AG04450 (cell line): Measurements from ENCODE around the gene FBXW7. TPM values are rescaled to one million over a fixed set of nuclear protein-coding genes. Genes with fewer than 3 reads are reported as not detected.

ENCODE experiments used
- CTCF ChIA-PET: fragments of 300-600, 350-600 bp; formaldehyde crosslinking; extraction: SDS; loops from one replicate; lab custom pipeline; 2022; ENCODE audit warnings: antibody characterized with exemption, inconsistent platforms; lab: Charles Lee
- POLR2A ChIA-PET: fragments of 350-600 bp; formaldehyde crosslinking; extraction: SDS; loops from one replicate; lab custom pipeline; 2021; ENCODE audit warnings: antibody characterized with exemption, inconsistent platforms; lab: Yijun Ruan, JAX
- DNase-seq: peaks from one replicate; pipeline ENCODE4 v3.0.0-alpha.2; 2011; ENCODE audit warnings: low read depth, low spot score
- H3K27ac ChIP-seq: one replicate; pipeline ENCODE4 v1.5.1; 2012; ENCODE audit warnings: low read depth, low read length, control low read depth
- H3K27me3 ChIP-seq: one replicate; pipeline ENCODE4 v1.6.0; 2012; ENCODE audit warnings: low read length; ENCODE audit not compliant: control insufficient read depth, insufficient read depth
- H3K4me3 ChIP-seq: 2 replicates; pipeline ENCODE4 v1.5.1; 2011; ENCODE audit warnings: mild to moderate bottlenecking, low read depth, low read length, control low read depth
- H3K9me3 ChIP-seq: 2 replicates; pipeline ENCODE4 v1.5.1; 2012; ENCODE audit warnings: low read length; ENCODE audit not compliant: control insufficient read depth, insufficient read depth
- polyA plus RNA-seq: library from polyadenylated mRNA; depleted of rRNA; stranded (reverse); fragments of >200 nt; gene quantifications from 2 replicates; pipeline ENCODE4 v1.2.3, GENCODE V29; 2011
- TF ChIP-seq, protein P1 (sequence below): IDR thresholded peaks from 2 replicates; pipeline ENCODE4 v1.5.1; 2011; ENCODE audit warnings: low read depth, low read length, control low read depth, inconsistent platforms

Gene FBXW7
- polyA plus RNA-seq, 1 experiment: 16.3 TPM

DNA sequence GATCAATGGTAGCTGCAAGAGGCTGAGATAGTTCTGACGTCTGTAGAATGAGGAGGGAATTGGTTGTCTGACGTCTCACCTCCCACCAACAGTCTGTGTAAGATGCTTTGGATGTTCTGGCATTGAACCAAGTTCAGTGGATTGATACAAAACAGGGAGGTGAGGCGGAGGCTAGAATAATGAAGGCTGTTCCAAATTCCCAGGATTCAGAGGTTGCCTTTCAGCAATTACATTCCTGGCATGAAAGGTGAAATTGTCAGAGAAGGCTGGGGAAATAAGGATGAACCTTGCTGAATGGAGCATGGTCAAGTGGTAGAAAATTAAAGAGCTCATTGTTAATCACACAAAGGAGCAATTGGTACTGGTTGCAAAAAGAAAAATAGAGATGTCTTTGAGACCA, 241.6 kb downstream of the FBXW7 start:
- Histone ChIP-seq H3K27me3 (peaks cover 12% of the 10 kb centered on the region), H3K9me3 (no peaks in the 10 kb centered on the region), H3K4me3 (no peak overlapping the region), H3K27ac (no peak overlapping the region)
- TF ChIP-seq, protein P1, sequence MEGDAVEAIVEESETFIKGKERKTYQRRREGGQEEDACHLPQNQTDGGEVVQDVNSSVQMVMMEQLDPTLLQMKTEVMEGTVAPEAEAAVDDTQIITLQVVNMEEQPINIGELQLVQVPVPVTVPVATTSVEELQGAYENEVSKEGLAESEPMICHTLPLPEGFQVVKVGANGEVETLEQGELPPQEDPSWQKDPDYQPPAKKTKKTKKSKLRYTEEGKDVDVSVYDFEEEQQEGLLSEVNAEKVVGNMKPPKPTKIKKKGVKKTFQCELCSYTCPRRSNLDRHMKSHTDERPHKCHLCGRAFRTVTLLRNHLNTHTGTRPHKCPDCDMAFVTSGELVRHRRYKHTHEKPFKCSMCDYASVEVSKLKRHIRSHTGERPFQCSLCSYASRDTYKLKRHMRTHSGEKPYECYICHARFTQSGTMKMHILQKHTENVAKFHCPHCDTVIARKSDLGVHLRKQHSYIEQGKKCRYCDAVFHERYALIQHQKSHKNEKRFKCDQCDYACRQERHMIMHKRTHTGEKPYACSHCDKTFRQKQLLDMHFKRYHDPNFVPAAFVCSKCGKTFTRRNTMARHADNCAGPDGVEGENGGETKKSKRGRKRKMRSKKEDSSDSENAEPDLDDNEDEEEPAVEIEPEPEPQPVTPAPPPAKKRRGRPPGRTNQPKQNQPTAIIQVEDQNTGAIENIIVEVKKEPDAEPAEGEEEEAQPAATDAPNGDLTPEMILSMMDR: no peak
- ChIA-PET CTCF (no interaction called here), POLR2A (no interaction called here)
- no peak for DNase-seq

- Histone ChIP-seq H3K27me3 (peaks cover 9% of the 10 kb centered on the region), H3K9me3 (no peaks in the 10 kb centered on the region), H3K4me3 (no peak overlapping the region), H3K27ac (no peak overlapping the region)
- no peak for DNase-seq
- ChIA-PET POLR2A (no interaction called here), CTCF (no interaction called here)
- TF ChIP-seq, protein P1: no peak
Observed at GRCh38 chr4:152293527-152293926, 242.4 kb downstream of the FBXW7 start.

DNA sequence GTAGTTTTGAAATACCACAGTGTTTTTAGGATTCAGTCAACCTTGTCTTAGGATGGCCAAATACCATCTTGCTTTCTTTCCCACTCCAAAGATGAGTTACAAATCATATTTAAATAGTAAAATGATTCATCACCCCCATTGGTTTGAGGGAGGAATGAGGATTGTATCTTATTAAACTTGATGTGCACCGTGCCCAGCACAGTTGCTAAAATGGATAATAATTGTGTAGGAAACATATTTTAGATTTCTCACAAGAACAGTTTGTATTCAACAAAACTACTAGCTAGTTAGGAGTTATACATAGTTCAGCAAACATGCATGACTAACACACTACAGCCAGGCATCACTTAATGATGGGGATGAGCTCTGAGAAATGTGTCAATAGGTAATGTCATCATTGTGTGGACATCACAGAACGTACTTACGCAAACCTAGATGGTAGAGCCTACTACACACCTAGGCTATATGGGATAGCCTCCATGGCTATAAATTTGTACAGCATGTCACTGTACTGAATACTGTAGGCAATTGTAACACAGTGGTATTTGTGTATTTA, 245.4 kb downstream of the FBXW7 start:
- POLR2A ChIA-PET: no interaction called here
- TF ChIP-seq, protein P1: no peak
- CTCF ChIA-PET: no interaction called here
- no peak overlapping the region for H3K27ac ChIP-seq
- H3K27me3 ChIP-seq: peaks cover 5% of the 10 kb centered on the region
- H3K9me3 ChIP-seq: no peaks in the 10 kb centered on the region
- no peak for DNase-seq
- H3K4me3 ChIP-seq: no peak overlapping the region

DNA sequence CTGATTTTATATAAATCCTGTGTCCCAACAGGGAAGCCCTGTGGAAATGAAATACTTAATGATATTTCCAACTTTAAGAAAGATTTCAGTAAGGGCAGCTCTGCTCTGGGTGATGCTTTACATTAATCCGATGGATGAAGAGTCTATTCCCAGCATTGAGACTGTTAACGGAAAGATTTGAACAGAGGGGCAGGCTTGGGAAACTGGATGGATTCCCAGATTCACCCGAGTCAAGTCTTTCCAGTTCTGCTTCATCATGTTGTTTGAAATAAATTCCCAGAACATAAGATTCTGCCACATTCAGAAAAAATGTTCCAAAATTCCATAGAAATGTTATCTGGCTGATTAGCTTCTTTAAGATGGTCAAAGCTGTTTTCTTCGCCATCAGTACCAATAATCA, 246.0 kb downstream of the FBXW7 start:
- no peaks in the 10 kb centered on the region for H3K9me3 ChIP-seq
- TF ChIP-seq, protein P1: no peak
- H3K4me3 ChIP-seq: no peak overlapping the region
- CTCF ChIA-PET: no interaction called here
- H3K27me3 ChIP-seq: peaks cover 5% of the 10 kb centered on the region
- no peak for DNase-seq
- POLR2A ChIA-PET: no interaction called here
- no peak overlapping the region for H3K27ac ChIP-seq

DNA sequence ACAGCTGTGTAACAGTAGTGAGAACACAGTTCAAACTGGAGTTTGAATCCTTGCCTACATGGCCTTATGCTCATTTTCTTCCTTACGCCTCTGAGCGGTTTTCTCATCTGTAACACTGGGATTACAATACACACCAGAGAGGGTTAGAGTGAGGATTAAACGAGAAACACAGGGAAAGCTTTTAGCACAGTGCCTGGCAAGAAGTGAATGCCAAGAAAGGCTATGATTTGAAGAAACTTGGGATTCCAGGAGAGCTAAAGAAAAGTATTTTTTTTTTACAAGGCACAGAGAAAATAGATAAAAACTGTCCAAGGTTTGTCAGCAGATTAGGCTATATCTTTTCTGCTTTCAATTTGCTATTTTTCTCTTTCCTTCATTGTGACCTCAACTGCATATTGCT, 246.4 kb downstream of the FBXW7 start:
- DNase-seq: no peak
- Histone ChIP-seq H3K27me3 (peaks cover 5% of the 10 kb centered on the region), H3K9me3 (no peaks in the 10 kb centered on the region), H3K4me3 (no peak overlapping the region), H3K27ac (no peak overlapping the region)
- CTCF ChIA-PET: no interaction called here
- TF ChIP-seq, protein P1: no peak
- POLR2A ChIA-PET: no interaction called here
